NCI-H748 (cell line): Measurements from ENCODE around the gene TOMM34.
A peak's percentile ranks its signal among the peaks of the same experiment; 100 is the strongest.

Source experiments
- DNase-seq: peaks from one replicate; lab custom pipeline; 2025; ENCODE audit not compliant: unreplicated experiment; lab: John Stamatoyannopoulos, UW

TOMM34 gene

GRCh38 chr20:44963325-44964215 lies 3.4 kb upstream of the TOMM34 start:
- no peak for DNase-seq

GRCh38 chr20:44962483-44962882 lies 2.3 kb upstream of the TOMM34 start:
- DNase-seq: no peak

GRCh38 chr20:44961870-44962267 lies 1.7 kb upstream of the TOMM34 start:
- DNase-seq: no peak

- DNase-seq: no peak
Observed at GRCh38 chr20:44961011-44961869, 1.0 kb upstream of the TOMM34 start.

GRCh38 chr20:44959638-44960102 lies 527 bp downstream of the TOMM34 start:
- DNase-seq: peak; percentile 18

- DNase-seq: no peak
Observed at GRCh38 chr20:44959082-44959637, 1.0 kb downstream of the TOMM34 start.

GRCh38 chr20:44958276-44958675 lies 1.9 kb downstream of the TOMM34 start:
- DNase-seq: no peak

- DNase-seq: no peak
Observed at GRCh38 chr20:44956410-44956809, 3.8 kb downstream of the TOMM34 start.

- no peak for DNase-seq
Observed at GRCh38 chr20:44955270-44955669, 4.9 kb downstream of the TOMM34 start.

GRCh38 chr20:44954211-44954610 lies 6.0 kb downstream of the TOMM34 start:
- no peak for DNase-seq

GRCh38 chr20:44952731-44953130 lies 7.5 kb downstream of the TOMM34 start:
- DNase-seq: no peak

GRCh38 chr20:44950368-44950767 lies 9.8 kb downstream of the TOMM34 start:
- DNase-seq: no peak

- DNase-seq: no peak
Observed at GRCh38 chr20:44948513-44948912, 11.7 kb downstream of the TOMM34 start.

GRCh38 chr20:44948107-44948506 lies 12.1 kb downstream of the TOMM34 start:
- no peak for DNase-seq

- no peak for DNase-seq
Observed at GRCh38 chr20:44946271-44946852, 13.8 kb downstream of the TOMM34 start.

- DNase-seq: no peak
Observed at GRCh38 chr20:44945261-44945660, 14.9 kb downstream of the TOMM34 start.

GRCh38 chr20:44943828-44944227 lies 16.4 kb downstream of the TOMM34 start:
- DNase-seq: no peak

GRCh38 chr20:44942264-44942973 lies 17.8 kb downstream of the TOMM34 start:
- DNase-seq: no peak

GRCh38 chr20:44941120-44941691 lies 19.0 kb downstream of the TOMM34 start:
- DNase-seq: no peak

GRCh38 chr20:44938637-44939036 lies 21.6 kb downstream of the TOMM34 start:
- DNase-seq: no peak
